Measurements from ENCODE around the gene SREBF2.

The SREBF2 gene

GRCh38 chr22:41820447-41820846, 12.5 kb upstream of the SREBF2 start:
- Histone ChIP-seq H3K36me3 (ENCODE audit: control insufficient read depth in 2 of 2, insufficient read depth in 2 of 2, low read length in 2 of 2) (peaks cover 2 to 15% of the 10 kb centered on the region in 2 donors), H3K9me3 (ENCODE audit: control insufficient read depth in 2 of 2, low read length in 2 of 2) (no peaks in the 10 kb centered on the region), H3K27me3 (ENCODE audit: control insufficient read depth in 2 of 2, insufficient read depth in 2 of 2, low read length in 2 of 2) (no peaks in the 10 kb centered on the region), H3K4me3 (ENCODE audit: low read length in 2 of 2) (no peak overlapping the region), H3K9ac (ENCODE audit: low read depth in 1 of 2, low read length in 2 of 2) (no peak overlapping the region), H3K27ac (ENCODE audit: low read depth in 2 of 2, low read length in 2 of 2) (no peak overlapping the region), H3K4me1 (ENCODE audit: control insufficient read depth in 2 of 2, insufficient read depth in 2 of 2, low read length in 2 of 2) (peaks cover 1 to 10% of the 10 kb centered on the region in 2 donors)

DNA sequence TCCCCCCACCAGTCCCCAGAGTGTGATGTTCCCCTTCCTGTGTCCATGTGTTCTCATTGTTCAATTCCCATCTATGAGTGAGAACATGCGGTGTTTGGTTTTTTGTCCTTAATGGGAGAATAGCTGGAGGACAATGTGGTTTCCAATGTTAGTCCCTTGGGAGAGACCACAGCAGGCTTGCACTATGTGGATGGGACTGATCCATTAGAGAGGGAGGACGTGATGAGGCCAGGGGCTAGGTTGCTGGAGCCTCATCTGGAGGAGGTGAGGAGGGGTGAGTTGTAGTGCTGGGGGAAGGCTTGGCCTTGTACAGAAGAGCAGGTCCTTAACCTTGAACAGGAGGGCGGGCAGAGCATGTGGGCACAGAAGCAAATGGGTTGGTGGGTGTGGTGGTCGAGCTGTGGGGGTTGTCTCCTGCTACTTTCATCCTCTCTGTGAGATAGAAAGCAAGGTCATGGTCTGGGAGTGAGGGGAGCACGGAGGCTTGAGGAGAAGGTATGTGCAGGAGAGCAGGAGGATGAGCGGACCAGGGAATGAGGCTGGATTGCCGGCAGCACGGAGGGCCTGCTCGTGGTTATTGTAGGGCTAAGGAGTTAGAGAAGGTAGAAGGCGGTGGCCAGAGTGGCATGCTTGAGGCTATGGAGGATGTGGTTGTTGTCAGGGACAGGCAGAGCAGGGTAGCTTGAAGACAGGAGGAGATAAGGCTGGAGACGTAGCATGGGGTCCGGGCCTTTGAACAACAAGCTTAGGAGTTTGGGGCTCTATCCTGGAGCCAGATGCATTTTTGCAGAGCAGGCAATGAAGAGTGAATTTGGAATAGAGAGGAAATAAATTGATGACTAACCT, 11.2 kb upstream of the SREBF2 start:
- Histone ChIP-seq H3K27me3 (ENCODE audit: control insufficient read depth in 2 of 2, insufficient read depth in 2 of 2, low read length in 2 of 2) (no peaks in the 10 kb centered on the region), H3K36me3 (ENCODE audit: control insufficient read depth in 2 of 2, insufficient read depth in 2 of 2, low read length in 2 of 2) (peaks cover 2 to 6% of the 10 kb centered on the region in 2 donors), H3K9me3 (ENCODE audit: control insufficient read depth in 2 of 2, low read length in 2 of 2) (no peaks in the 10 kb centered on the region), H3K27ac (ENCODE audit: low read depth in 2 of 2, low read length in 2 of 2) (no peak overlapping the region), H3K9ac (ENCODE audit: low read depth in 1 of 2, low read length in 2 of 2) (no peak overlapping the region), H3K4me1 (ENCODE audit: control insufficient read depth in 2 of 2, insufficient read depth in 2 of 2, low read length in 2 of 2) (peaks cover 14 to 23% of the 10 kb centered on the region in 2 donors), H3K4me3 (ENCODE audit: low read length in 2 of 2) (no peak overlapping the region)

DNA sequence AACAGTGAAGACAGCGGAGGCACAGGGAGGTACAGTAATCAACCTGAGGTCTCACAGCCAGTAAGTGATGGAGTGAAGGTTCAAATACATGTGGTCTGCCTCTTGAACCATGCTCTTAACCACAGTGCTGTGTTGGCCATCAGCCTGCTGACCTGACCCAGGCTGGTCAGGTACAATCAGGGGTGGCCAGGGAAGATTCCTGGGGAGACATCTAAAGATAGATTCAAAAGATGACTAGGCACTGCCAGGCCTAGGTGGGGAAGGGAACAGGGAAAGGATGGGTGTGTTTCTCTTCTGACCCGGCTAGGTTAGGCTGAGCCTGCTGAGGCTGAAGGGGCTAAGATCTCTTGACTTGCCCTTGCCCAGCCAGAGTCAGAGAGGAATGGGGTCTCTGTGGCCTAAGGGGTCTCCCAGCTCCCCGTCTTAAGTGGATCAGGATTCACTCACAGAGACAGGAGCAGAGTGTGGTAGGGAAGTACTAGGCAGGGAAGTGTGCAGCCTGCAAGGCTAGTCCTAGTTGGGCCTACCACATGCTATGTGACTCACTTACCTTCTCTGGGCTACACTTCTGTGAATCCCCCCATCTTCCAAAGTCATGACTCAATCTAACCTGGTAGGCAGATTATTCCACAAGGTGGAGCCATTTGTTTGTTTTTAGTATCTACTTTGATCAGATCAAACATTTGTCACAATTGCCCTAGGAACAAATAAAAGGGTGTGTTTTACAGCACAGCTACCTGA, 10.4 kb upstream of the SREBF2 start:
- Histone ChIP-seq H3K9ac (ENCODE audit: low read depth in 1 of 2, low read length in 2 of 2) (no peak overlapping the region), H3K27ac (ENCODE audit: low read depth in 2 of 2, low read length in 2 of 2) (no peak overlapping the region), H3K27me3 (ENCODE audit: control insufficient read depth in 2 of 2, insufficient read depth in 2 of 2, low read length in 2 of 2) (no peaks in the 10 kb centered on the region), H3K4me3 (ENCODE audit: low read length in 2 of 2) (no peak overlapping the region), H3K36me3 (ENCODE audit: control insufficient read depth in 2 of 2, insufficient read depth in 2 of 2, low read length in 2 of 2) (peaks cover 2 to 6% of the 10 kb centered on the region in 2 donors), H3K4me1 (ENCODE audit: control insufficient read depth in 2 of 2, insufficient read depth in 2 of 2, low read length in 2 of 2) (peaks cover 20 to 28% of the 10 kb centered on the region in 2 donors), H3K9me3 (ENCODE audit: control insufficient read depth in 2 of 2, low read length in 2 of 2) (no peaks in the 10 kb centered on the region)

DNA sequence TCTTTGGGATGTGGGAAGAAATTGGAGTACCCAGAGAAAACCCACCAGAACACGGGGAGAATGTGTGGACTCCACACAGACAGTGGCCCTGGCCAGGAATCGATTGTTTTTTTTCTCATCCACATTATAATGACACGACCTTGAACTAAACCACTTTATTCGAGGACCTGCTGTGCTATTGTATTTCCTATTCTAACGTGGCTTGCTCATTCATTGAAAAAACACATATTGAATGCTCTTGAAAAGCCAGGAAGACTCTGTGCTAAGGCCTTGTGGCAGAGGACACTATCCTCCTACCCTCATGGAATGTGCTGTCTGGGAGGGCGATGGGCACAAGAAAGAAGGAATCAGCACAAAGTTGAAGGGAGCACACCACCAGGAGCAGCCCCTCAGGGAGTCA, 9.1 kb upstream of the SREBF2 start:
- H3K4me3 ChIP-seq (ENCODE audit: low read length in 2 of 2): no peak overlapping the region
- no peaks in the 10 kb centered on the region for H3K27me3 ChIP-seq (ENCODE audit: control insufficient read depth in 2 of 2, insufficient read depth in 2 of 2, low read length in 2 of 2)
- no peaks in the 10 kb centered on the region for H3K9me3 ChIP-seq (ENCODE audit: control insufficient read depth in 2 of 2, low read length in 2 of 2)
- peaks cover 2 to 6% of the 10 kb centered on the region in 2 donors for H3K36me3 ChIP-seq (ENCODE audit: control insufficient read depth in 2 of 2, insufficient read depth in 2 of 2, low read length in 2 of 2)
- H3K9ac ChIP-seq (ENCODE audit: low read depth in 1 of 2, low read length in 2 of 2): peak overlapping the region in 1 of 2 donors; percentile 0
- H3K27ac ChIP-seq (ENCODE audit: low read depth in 2 of 2, low read length in 2 of 2): no peak overlapping the region
- peaks cover 33 to 40% of the 10 kb centered on the region in 2 donors for H3K4me1 ChIP-seq (ENCODE audit: control insufficient read depth in 2 of 2, insufficient read depth in 2 of 2, low read length in 2 of 2)

GRCh38 chr22:41825376-41825775, 7.5 kb upstream of the SREBF2 start:
- Histone ChIP-seq H3K27ac (ENCODE audit: low read depth in 2 of 2, low read length in 2 of 2) (peak overlapping the region in 1 of 2 donors; percentile 77), H3K9ac (ENCODE audit: low read depth in 1 of 2, low read length in 2 of 2) (peak overlapping the region in 1 of 2 donors; percentile 66), H3K4me1 (ENCODE audit: control insufficient read depth in 2 of 2, insufficient read depth in 2 of 2, low read length in 2 of 2) (peaks cover 35 to 44% of the 10 kb centered on the region in 2 donors), H3K9me3 (ENCODE audit: control insufficient read depth in 2 of 2, low read length in 2 of 2) (no peaks in the 10 kb centered on the region), H3K4me3 (ENCODE audit: low read length in 2 of 2) (no peak overlapping the region), H3K27me3 (ENCODE audit: control insufficient read depth in 2 of 2, insufficient read depth in 2 of 2, low read length in 2 of 2) (no peaks in the 10 kb centered on the region), H3K36me3 (ENCODE audit: control insufficient read depth in 2 of 2, insufficient read depth in 2 of 2, low read length in 2 of 2) (peaks cover 2 to 4% of the 10 kb centered on the region in 2 donors)

- H3K4me3 ChIP-seq (ENCODE audit: low read length in 2 of 2): no peak overlapping the region
- peaks cover 35 to 44% of the 10 kb centered on the region in 2 donors for H3K4me1 ChIP-seq (ENCODE audit: control insufficient read depth in 2 of 2, insufficient read depth in 2 of 2, low read length in 2 of 2)
- H3K9me3 ChIP-seq (ENCODE audit: control insufficient read depth in 2 of 2, low read length in 2 of 2): no peaks in the 10 kb centered on the region
- H3K27me3 ChIP-seq (ENCODE audit: control insufficient read depth in 2 of 2, insufficient read depth in 2 of 2, low read length in 2 of 2): no peaks in the 10 kb centered on the region
- H3K27ac ChIP-seq (ENCODE audit: low read depth in 2 of 2, low read length in 2 of 2): peak overlapping the region; percentile 65 to 77
- peak overlapping the region; percentile 65 to 66 for H3K9ac ChIP-seq (ENCODE audit: low read depth in 1 of 2, low read length in 2 of 2)
- H3K36me3 ChIP-seq (ENCODE audit: control insufficient read depth in 2 of 2, insufficient read depth in 2 of 2, low read length in 2 of 2): peaks cover 0 to 2% of the 10 kb centered on the region in 2 donors
These were observed 6.9 kb upstream of the SREBF2 start for GRCh38 chr22:41826021-41826420.

- Histone ChIP-seq H3K4me3 (ENCODE audit: low read length in 2 of 2) (no peak overlapping the region), H3K27ac (ENCODE audit: low read depth in 2 of 2, low read length in 2 of 2) (peak overlapping the region; percentile 65 to 77), H3K9me3 (ENCODE audit: control insufficient read depth in 2 of 2, low read length in 2 of 2) (no peaks in the 10 kb centered on the region), H3K27me3 (ENCODE audit: control insufficient read depth in 2 of 2, insufficient read depth in 2 of 2, low read length in 2 of 2) (no peaks in the 10 kb centered on the region), H3K9ac (ENCODE audit: low read depth in 1 of 2, low read length in 2 of 2) (peak overlapping the region; percentile 65 to 66), H3K36me3 (ENCODE audit: control insufficient read depth in 2 of 2, insufficient read depth in 2 of 2, low read length in 2 of 2) (peaks cover 0 to 2% of the 10 kb centered on the region in 2 donors), H3K4me1 (ENCODE audit: control insufficient read depth in 2 of 2, insufficient read depth in 2 of 2, low read length in 2 of 2) (peaks cover 35 to 44% of the 10 kb centered on the region in 2 donors)
These were observed 6.2 kb upstream of the SREBF2 start for GRCh38 chr22:41826430-41827383.

GRCh38 chr22:41827671-41828070, 5.2 kb upstream of the SREBF2 start:
- Histone ChIP-seq H3K36me3 (ENCODE audit: control insufficient read depth in 2 of 2, insufficient read depth in 2 of 2, low read length in 2 of 2) (no peaks in the 10 kb centered on the region), H3K4me1 (ENCODE audit: control insufficient read depth in 2 of 2, insufficient read depth in 2 of 2, low read length in 2 of 2) (peaks cover 35 to 48% of the 10 kb centered on the region in 2 donors), H3K27ac (ENCODE audit: low read depth in 2 of 2, low read length in 2 of 2) (peak overlapping the region; percentile 66 to 77), H3K27me3 (ENCODE audit: control insufficient read depth in 2 of 2, insufficient read depth in 2 of 2, low read length in 2 of 2) (no peaks in the 10 kb centered on the region), H3K9ac (ENCODE audit: low read depth in 1 of 2, low read length in 2 of 2) (no peak overlapping the region), H3K4me3 (ENCODE audit: low read length in 2 of 2) (no peak overlapping the region), H3K9me3 (ENCODE audit: control insufficient read depth in 2 of 2, low read length in 2 of 2) (no peaks in the 10 kb centered on the region)

DNA sequence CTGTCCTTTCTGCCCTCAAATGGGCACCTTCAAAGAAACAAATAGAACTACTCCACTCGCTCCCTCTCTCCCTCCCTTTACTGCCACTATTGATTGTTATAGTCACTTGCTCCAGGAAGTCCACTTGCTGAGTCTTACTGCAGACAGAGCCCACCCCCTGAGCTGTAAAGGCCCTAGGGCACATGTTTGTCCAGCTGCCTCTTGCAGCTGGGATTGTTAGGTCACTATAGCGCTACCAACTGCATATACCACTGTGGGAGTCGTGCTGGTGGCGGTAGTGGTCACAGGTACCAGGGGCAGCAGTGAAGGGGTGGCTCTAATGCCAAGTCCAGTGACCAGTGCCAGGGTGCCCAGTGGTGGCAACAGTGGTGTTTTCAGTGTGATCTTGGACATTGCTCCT, 4.4 kb upstream of the SREBF2 start:
- Histone ChIP-seq H3K4me1 (ENCODE audit: control insufficient read depth in 2 of 2, insufficient read depth in 2 of 2, low read length in 2 of 2) (peaks cover 35 to 46% of the 10 kb centered on the region in 2 donors), H3K9me3 (ENCODE audit: control insufficient read depth in 2 of 2, low read length in 2 of 2) (no peaks in the 10 kb centered on the region), H3K27me3 (ENCODE audit: control insufficient read depth in 2 of 2, insufficient read depth in 2 of 2, low read length in 2 of 2) (no peaks in the 10 kb centered on the region), H3K27ac (ENCODE audit: low read depth in 2 of 2, low read length in 2 of 2) (peak overlapping the region; percentile 66 to 77), H3K9ac (ENCODE audit: low read depth in 1 of 2, low read length in 2 of 2) (peak overlapping the region; percentile 1 to 52), H3K4me3 (ENCODE audit: low read length in 2 of 2) (no peak overlapping the region), H3K36me3 (ENCODE audit: control insufficient read depth in 2 of 2, insufficient read depth in 2 of 2, low read length in 2 of 2) (no peaks in the 10 kb centered on the region)

Data from mucosa of rectum (tissue), 2 donors.